ENCODE results near the gene HUNK.

HUNK gene

GRCh38 chr21:32015461-32016139, 142.8 kb downstream of the HUNK start:
- TF ChIP-seq CTCF (IDR thresholded peaks at IDR 0.05) (no peak), ZFX (IDR thresholded peaks at IDR 0.05; ENCODE audit: borderline replicate concordance) (no peak)
- H3K27ac ChIP-seq = no peak overlapping the region

- no peak overlapping the region for H3K27ac ChIP-seq
- TF ChIP-seq CTCF (IDR thresholded peaks at IDR 0.05) (no peak), ZFX (IDR thresholded peaks at IDR 0.05; ENCODE audit: borderline replicate concordance) (no peak)
These were observed 145.6 kb downstream of the HUNK start for GRCh38 chr21:32018381-32018780.

GRCh38 chr21:32020564-32020963, 147.7 kb downstream of the HUNK start:
- no peak overlapping the region for H3K27ac ChIP-seq
- TF ChIP-seq CTCF (IDR thresholded peaks at IDR 0.05) (no peak), ZFX (IDR thresholded peaks at IDR 0.05; ENCODE audit: borderline replicate concordance) (no peak)

GRCh38 chr21:32021319-32021994, 148.6 kb downstream of the HUNK start:
- no peak overlapping the region for H3K27ac ChIP-seq
- TF ChIP-seq ZFX (IDR thresholded peaks at IDR 0.05; ENCODE audit: borderline replicate concordance) (no peak), CTCF (IDR thresholded peaks at IDR 0.05) (no peak)

- H3K27ac ChIP-seq = no peak overlapping the region
- TF ChIP-seq CTCF (IDR thresholded peaks at IDR 0.05) (no peak), ZFX (IDR thresholded peaks at IDR 0.05; ENCODE audit: borderline replicate concordance) (no peak)
These were observed 149.3 kb downstream of the HUNK start for GRCh38 chr21:32022146-32022545.

- H3K27ac ChIP-seq = no peak overlapping the region
- no peak for TF ChIP-seq CTCF (IDR thresholded peaks at IDR 0.05)
- TF ChIP-seq ZFX (IDR thresholded peaks at IDR 0.05; ENCODE audit: borderline replicate concordance) = no peak
These were observed 157.4 kb downstream of the HUNK start for GRCh38 chr21:32030146-32030652.

GRCh38 chr21:32034850-32035249, 162.0 kb downstream of the HUNK start:
- H3K27ac ChIP-seq = no peak overlapping the region
- TF ChIP-seq CTCF (IDR thresholded peaks at IDR 0.05) (no peak), ZFX (IDR thresholded peaks at IDR 0.05; ENCODE audit: borderline replicate concordance) (no peak)

All from 22Rv1 (cell line).